Astrocyte of the spinal cord (primary cell): ENCODE data around the gene DNAH11.
A peak's percentile ranks its signal among the peaks of the same experiment; 100 is the strongest.

ENCODE experiments used
- DNase-seq: peaks from one replicate; pipeline ENCODE4 v3.0.0; 2011; ENCODE audit warnings: low read depth, low spot score
- H3K4me3 ChIP-seq: 2 replicates; pipeline ENCODE4 v1.5.1; 2011; ENCODE audit warnings: low read depth, mild to moderate bottlenecking, low read length, moderate library complexity
- in situ Hi-C: cut with HindIII; loops from 2 replicates; pipeline ENCODE4 v1.10.0; 2017; ENCODE audit warnings: low sequenced_read_pairs
- TF ChIP-seq, protein P1 (sequence below): IDR thresholded peaks from 2 replicates; pipeline ENCODE4 v1.5.1; 2012; ENCODE audit warnings: low read depth, mild to moderate bottlenecking, low read length, inconsistent platforms

The DNAH11 gene

DNA sequence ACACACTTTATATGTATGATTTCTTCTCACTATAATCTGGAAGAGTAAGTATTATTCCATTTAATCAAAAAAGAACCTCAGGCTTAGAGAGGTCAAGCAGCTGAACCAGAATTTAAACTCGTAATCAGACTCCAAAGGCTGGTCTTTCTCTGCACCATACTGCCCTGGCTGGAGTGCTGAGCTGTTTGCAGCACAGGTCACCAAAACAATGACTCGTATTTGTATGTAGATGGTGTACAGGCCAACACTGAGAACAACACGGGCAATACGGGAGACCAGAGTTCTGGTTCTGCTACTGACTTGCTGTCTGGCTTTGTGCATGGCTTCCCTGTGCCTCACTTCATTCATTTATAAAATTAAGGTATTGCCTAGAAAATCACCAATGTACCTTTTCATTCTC lies 344.9 kb downstream of the DNAH11 start:
- in situ Hi-C loops = no loop called here
- H3K4me3 ChIP-seq = no peak overlapping the region
- DNase-seq = no peak
- TF ChIP-seq, protein P1, sequence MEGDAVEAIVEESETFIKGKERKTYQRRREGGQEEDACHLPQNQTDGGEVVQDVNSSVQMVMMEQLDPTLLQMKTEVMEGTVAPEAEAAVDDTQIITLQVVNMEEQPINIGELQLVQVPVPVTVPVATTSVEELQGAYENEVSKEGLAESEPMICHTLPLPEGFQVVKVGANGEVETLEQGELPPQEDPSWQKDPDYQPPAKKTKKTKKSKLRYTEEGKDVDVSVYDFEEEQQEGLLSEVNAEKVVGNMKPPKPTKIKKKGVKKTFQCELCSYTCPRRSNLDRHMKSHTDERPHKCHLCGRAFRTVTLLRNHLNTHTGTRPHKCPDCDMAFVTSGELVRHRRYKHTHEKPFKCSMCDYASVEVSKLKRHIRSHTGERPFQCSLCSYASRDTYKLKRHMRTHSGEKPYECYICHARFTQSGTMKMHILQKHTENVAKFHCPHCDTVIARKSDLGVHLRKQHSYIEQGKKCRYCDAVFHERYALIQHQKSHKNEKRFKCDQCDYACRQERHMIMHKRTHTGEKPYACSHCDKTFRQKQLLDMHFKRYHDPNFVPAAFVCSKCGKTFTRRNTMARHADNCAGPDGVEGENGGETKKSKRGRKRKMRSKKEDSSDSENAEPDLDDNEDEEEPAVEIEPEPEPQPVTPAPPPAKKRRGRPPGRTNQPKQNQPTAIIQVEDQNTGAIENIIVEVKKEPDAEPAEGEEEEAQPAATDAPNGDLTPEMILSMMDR = no peak

DNA sequence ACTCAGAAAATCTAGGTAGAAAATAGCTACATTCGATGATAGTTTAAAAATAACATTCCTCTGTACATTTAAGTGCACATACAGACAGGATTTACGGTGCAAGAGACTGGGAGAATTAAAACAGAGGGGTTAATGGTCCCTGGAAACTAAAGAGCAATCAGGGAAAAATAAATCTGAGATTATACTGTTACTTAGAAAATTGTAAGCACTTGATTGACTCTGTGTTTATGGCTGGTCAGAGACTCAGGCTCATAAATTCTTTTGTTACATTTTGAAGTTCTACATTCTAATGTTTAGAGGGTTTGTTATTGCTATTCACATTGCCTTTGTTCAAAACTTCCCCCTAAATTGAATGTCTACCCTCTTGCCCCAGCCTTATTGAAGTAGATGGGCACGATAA lies 348.5 kb downstream of the DNAH11 start:
- in situ Hi-C loops = no loop called here
- no peak overlapping the region for H3K4me3 ChIP-seq
- TF ChIP-seq, protein P1 = no peak
- no peak for DNase-seq

DNA sequence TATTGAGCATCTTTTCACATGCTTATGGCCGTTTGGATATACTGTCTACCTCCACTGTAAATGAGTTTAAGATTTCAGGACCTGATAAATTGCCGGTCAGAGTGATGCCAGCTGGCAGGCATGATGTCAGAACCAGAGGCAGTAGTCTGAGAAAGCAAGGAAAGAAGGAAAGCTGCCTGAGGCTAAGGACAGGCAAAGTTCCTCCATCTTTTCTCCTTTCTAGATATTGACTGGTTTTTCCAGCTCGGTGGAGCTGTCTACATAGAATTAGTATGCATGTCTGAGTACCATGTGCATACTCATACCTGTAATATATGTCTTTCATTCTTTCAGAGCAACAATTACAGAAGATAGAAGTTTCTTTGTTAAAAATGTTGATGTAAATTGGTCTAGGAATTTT lies 350.6 kb downstream of the DNAH11 start:
- H3K4me3 ChIP-seq = no peak overlapping the region
- in situ Hi-C loops = no loop called here
- TF ChIP-seq, protein P1 = no peak
- no peak for DNase-seq

DNA sequence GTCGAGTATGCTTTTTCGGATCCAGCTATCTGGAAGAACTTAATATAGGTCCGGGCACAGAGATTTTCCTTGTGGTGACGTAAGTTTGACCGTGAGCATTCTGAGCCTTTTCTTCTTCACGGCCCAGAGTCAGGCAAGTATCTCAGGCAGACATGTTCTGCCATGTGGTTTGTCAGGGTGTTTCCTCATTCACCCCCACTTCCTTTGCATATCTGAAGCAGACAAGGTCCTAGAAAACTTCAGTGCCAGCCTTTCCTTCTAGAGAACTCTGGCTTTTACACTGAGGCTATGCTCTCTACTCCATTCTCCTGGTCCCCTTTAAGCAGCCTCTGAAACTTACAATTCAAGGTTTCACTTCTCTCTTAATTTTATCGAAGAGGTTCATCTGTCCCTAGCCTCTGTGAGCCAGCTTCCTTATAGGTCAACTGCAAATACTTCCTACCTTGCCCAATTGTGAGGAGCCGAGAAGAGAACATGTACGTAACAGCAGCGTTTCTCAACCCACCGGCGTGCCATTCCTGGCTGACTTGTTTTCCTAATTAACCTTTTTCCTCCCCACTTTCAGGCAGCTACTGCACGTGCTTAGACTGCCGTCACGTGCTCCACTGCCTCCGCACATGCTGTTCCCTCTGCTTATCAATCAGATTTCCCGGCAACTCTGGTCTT lies 355.6 kb downstream of the DNAH11 start:
- DNase-seq = no peak
- TF ChIP-seq, protein P1 = no peak
- H3K4me3 ChIP-seq = no peak overlapping the region
- in situ Hi-C loops = no loop called here

DNA sequence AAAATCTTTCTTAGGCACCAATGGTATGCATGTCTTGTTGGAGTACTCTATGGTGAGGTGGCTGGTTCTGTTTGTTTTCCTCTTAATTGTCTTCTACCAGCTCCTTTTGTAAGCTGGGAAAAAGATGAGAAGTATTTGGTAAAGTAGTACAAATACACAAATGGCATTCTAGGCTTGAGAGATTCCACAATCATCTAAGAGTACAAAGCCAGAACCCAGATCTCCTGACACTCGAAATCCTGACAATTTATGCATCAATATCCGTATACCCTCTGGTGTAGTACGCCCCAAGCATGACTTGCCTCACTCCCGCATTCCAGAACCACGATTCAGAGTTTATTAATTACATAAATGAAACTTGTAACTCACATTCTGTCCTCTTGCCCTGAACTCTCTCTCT lies 359.4 kb downstream of the DNAH11 start:
- H3K4me3 ChIP-seq = no peak overlapping the region
- peak; percentile 25 for DNase-seq
- in situ Hi-C loops = no loop called here
- TF ChIP-seq, protein P1 = no peak

DNA sequence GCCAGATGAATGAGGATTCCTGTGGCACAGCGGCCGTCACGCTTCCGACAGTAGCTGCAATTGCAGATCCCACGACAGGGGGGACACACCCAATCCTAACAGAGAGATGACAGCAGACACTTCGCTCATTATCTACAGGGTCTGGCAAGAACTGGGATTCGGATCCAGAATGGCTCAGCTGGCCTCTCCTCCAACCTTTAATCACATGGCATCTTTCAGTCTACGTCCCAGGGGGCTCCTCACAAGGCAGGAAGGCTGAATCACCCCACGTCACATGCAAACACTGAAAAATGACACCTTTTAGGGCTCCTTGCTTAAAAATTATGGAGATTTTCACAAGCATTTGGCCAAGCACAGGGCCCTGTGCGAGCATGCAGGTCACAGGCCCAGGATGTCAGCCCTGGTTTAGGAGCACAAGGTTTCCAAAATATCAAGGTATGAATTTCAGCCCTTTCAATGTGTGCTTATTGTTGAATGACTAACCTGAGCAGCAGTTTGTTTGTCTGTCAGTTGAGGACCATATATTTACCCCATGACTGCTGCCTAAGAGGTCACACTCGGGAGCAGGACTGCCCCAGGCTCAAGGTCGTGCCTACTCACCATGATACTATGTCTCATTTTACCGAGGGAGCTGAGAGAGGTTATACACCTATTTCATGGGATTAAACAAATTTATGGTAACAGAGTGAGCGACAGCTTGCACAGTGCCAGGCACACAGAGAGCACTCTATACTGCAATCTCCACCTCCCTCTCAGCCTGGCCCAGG lies 360.4 kb downstream of the DNAH11 start:
- in situ Hi-C loops = no loop called here

More for the DNA sequence above, 360.4 kb downstream of the DNAH11 start:
- no peak overlapping the region for H3K4me3 ChIP-seq
- TF ChIP-seq, protein P1 = no peak
- no peak for DNase-seq
